Panc1 (cell line): Measurements from ENCODE around the gene SLC44A3. TPM values are rescaled to one million over a fixed set of nuclear protein-coding genes. Genes with fewer than 3 reads are reported as not detected.

ENCODE experiments used
- ATAC-seq: fragments of 200-7000 bp; cut with Tn5 transposase; 2 replicates; pipeline ENCODE4 v1.9.1; 2020; ENCODE audit warnings: mild to moderate bottlenecking, moderate library complexity
- BruUV-seq: library from RNA; stranded (reverse); fragments of 400-500 nt; replicated peaks from 2 replicates; lab custom pipeline; 2021; lab: Mats Ljungman, UMichigan
- CTCF ChIA-PET: fragments of 300-600 bp; sonication (Branson Sonifier 250); formaldehyde crosslinking; loops from one replicate; lab custom pipeline; 2022; ENCODE audit warnings: antibody characterized with exemption; lab: Charles Lee
- POLR2A ChIA-PET: fragments of 300-600 bp; sonication (Branson Sonifier 250); formaldehyde crosslinking; loops from one replicate; lab custom pipeline; 2022; ENCODE audit warnings: antibody characterized with exemption; lab: Charles Lee
- DNase-seq: peaks from one replicate; pipeline ENCODE4 v3.0.0-alpha.2; 2010; ENCODE audit warnings: low read depth, low spot score
- H3K27ac ChIP-seq: 2 replicates; pipeline ENCODE4 v1.5.1; 2011; ENCODE audit warnings: mild to moderate bottlenecking, low read length, inconsistent platforms
- H3K27me3 ChIP-seq: fragments of 200-500 bp; sonication (Bioruptor generic); 2 replicates; pipeline ENCODE4 v1.6.0; 2014; ENCODE audit warnings: low read length, inconsistent platforms; ENCODE audit not compliant: control insufficient read depth, insufficient read depth
- H3K36me3 ChIP-seq: fragments of 200-500 bp; sonication (Bioruptor generic); 2 replicates; pipeline ENCODE4 v1.5.1; 2014; ENCODE audit warnings: inconsistent platforms, mild to moderate bottlenecking, low read length, moderate library complexity; ENCODE audit not compliant: control insufficient read depth, insufficient read depth
- H3K4me1 ChIP-seq: 2 replicates; pipeline ENCODE4 v1.5.1; 2011; ENCODE audit warnings: inconsistent platforms, mild to moderate bottlenecking, low read length, moderate library complexity; ENCODE audit not compliant: control insufficient read depth, insufficient read depth
- H3K4me3 ChIP-seq, 2 experiments: 2 replicates each; pipeline ENCODE4 v1.5.1; 2011 to 2012; ENCODE audit warnings: low read depth in 2 of 2, low read length in 2 of 2, mild to moderate bottlenecking in 2 of 2, inconsistent platforms in 1 of 2, moderate library complexity in 1 of 2
- H3K9me3 ChIP-seq: fragments of 200-500 bp; sonication (Bioruptor generic); 2 replicates; pipeline ENCODE4 v1.5.1; 2014; ENCODE audit warnings: low read depth, mild to moderate bottlenecking, inconsistent platforms, low read length, moderate library complexity; ENCODE audit not compliant: control insufficient read depth, insufficient read depth
- CTCF ChIP-seq: fragments of 450-650 bp; IDR thresholded peaks from 2 replicates; pipeline ENCODE4 v1.5.1; 2017; ENCODE audit warnings: mild to moderate bottlenecking
- POLR2AphosphoS5 ChIP-seq: IDR thresholded peaks from 2 replicates; pipeline ENCODE4 v1.6.1; 2012; ENCODE audit warnings: mild to moderate bottlenecking, low read depth, low read length, moderate library complexity
- SIN3A ChIP-seq: IDR thresholded peaks from 2 replicates; pipeline ENCODE4 v1.6.1; 2012; ENCODE audit warnings: low read depth, mild to moderate bottlenecking, low read length, moderate library complexity, borderline replicate concordance; ENCODE audit not compliant: insufficient read depth
- TCF7L2 ChIP-seq: IDR thresholded peaks from 2 replicates; pipeline ENCODE4 v1.6.1; 2011; ENCODE audit warnings: mild to moderate bottlenecking, low read depth, low read length, inconsistent platforms
- in situ Hi-C: cut with HindIII; loops from 2 replicates; pipeline ENCODE4 v1.10.0; 2016; ENCODE audit warnings: low sequenced_read_pairs, low pct_unique_long_range_greater_than_20kb
- intact Hi-C: fragments of 100-400 bp; cut with micrococcal nuclease; formaldehyde crosslinking; loops from one replicate; pipeline ENCODE4 v1.10.0; 2022; ENCODE audit not compliant: unreplicated experiment
- total RNA-seq: library from RNA; stranded (reverse); gene quantifications from one replicate; pipeline ENCODE4 v1.2.1, GENCODE V29; 2021; ENCODE audit not compliant: unreplicated experiment
- TF ChIP-seq, protein P1 (sequence below), 2 experiments: IDR thresholded peaks; 2 replicates each; pipeline ENCODE4 v1.6.1; 2011 to 2012; ENCODE audit warnings: low read depth in 2 of 2, control low read depth in 1 of 2, low read length in 1 of 2, mild to moderate bottlenecking in 1 of 2, moderate library complexity in 1 of 2; ENCODE audit not compliant: insufficient read depth in 1 of 2

Gene SLC44A3
- total RNA-seq, 1 experiment from 2014 or later: 1.3 TPM

GRCh38 chr1:94787691-94788090, 32.5 kb upstream of the SLC44A3 start:
- POLR2A ChIA-PET: no interaction called here
- Histone ChIP-seq H3K36me3 (no peaks in the 10 kb centered on the region), H3K27ac (no peak overlapping the region), H3K9me3 (no peaks in the 10 kb centered on the region), H3K27me3 (no peaks in the 10 kb centered on the region), H3K4me1 (no peaks in the 10 kb centered on the region), H3K4me3 (no peak overlapping the region)
- CTCF ChIA-PET: no interaction called here
- no peak for DNase-seq
- intact Hi-C loops (no loop called here), in situ Hi-C loops (no loop called here)
- no peak for ATAC-seq
- BruUV-seq: no TSS peak
- TF ChIP-seq, protein P1, sequence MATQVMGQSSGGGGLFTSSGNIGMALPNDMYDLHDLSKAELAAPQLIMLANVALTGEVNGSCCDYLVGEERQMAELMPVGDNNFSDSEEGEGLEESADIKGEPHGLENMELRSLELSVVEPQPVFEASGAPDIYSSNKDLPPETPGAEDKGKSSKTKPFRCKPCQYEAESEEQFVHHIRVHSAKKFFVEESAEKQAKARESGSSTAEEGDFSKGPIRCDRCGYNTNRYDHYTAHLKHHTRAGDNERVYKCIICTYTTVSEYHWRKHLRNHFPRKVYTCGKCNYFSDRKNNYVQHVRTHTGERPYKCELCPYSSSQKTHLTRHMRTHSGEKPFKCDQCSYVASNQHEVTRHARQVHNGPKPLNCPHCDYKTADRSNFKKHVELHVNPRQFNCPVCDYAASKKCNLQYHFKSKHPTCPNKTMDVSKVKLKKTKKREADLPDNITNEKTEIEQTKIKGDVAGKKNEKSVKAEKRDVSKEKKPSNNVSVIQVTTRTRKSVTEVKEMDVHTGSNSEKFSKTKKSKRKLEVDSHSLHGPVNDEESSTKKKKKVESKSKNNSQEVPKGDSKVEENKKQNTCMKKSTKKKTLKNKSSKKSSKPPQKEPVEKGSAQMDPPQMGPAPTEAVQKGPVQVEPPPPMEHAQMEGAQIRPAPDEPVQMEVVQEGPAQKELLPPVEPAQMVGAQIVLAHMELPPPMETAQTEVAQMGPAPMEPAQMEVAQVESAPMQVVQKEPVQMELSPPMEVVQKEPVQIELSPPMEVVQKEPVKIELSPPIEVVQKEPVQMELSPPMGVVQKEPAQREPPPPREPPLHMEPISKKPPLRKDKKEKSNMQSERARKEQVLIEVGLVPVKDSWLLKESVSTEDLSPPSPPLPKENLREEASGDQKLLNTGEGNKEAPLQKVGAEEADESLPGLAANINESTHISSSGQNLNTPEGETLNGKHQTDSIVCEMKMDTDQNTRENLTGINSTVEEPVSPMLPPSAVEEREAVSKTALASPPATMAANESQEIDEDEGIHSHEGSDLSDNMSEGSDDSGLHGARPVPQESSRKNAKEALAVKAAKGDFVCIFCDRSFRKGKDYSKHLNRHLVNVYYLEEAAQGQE (IDR thresholded peaks at IDR 0.05; ENCODE audit: insufficient read depth in 1 of 2, low read depth in 2 of 2, low read length in 1 of 2): no peak
- no peak for TF ChIP-seq POLR2AphosphoS5
- no peak for TF ChIP-seq CTCF
- TF ChIP-seq SIN3A: no peak
- no peak for TF ChIP-seq TCF7L2

DNA sequence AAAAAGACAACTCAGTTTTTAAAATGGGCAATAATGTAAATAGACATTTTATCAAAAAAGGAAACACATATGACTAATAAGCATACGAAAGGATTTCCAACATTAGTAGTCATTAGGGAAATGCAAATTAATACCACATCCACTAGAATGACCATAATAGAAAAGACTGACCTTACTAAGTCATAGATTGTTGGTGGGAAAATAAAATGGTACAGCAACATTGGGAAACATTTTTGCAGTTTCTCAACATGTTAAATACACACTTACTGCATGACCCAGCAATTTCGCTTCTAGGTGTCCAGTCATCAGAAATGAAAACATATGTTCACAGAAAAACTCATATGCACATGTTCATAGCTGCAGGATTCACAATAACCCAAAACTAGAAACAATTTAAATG, 29.9 kb upstream of the SLC44A3 start:
- ChIA-PET POLR2A (no interaction called here), CTCF (no interaction called here)
- ATAC-seq (no peak), DNase-seq (no peak)
- Histone ChIP-seq H3K9me3 (no peaks in the 10 kb centered on the region), H3K36me3 (no peaks in the 10 kb centered on the region), H3K27ac (no peak overlapping the region), H3K27me3 (no peaks in the 10 kb centered on the region), H3K4me1 (no peaks in the 10 kb centered on the region), H3K4me3 (no peak overlapping the region)
- in situ Hi-C loops (no loop called here), intact Hi-C loops (no loop called here)
- TF ChIP-seq TCF7L2: no peak
- TF ChIP-seq, protein P1 (IDR thresholded peaks at IDR 0.05; ENCODE audit: insufficient read depth in 1 of 2, low read depth in 2 of 2, low read length in 1 of 2): no peak
- TF ChIP-seq SIN3A: no peak
- no TSS peak for BruUV-seq
